Muscle layer of duodenum (tissue), 2 donors: ENCODE measurements around the gene RSU1.

Experiments
- H3K27ac ChIP-seq: one replicate; pipeline ENCODE4 v1.7.0; 2013; ENCODE audit warnings: mild to moderate bottlenecking, low read length
- H3K27me3 ChIP-seq: one replicate; pipeline ENCODE4 v1.7.0; 2013; ENCODE audit warnings: low read depth, mild to moderate bottlenecking, control low read depth, low read length
- H3K36me3 ChIP-seq, 2 donors: one replicate each; pipeline ENCODE4 v1.7.0; 2013; ENCODE audit warnings: low read length in 2 of 2, control low read depth in 1 of 2, mild to moderate bottlenecking in 1 of 2; ENCODE audit not compliant: insufficient read depth in 2 of 2, control insufficient read depth in 1 of 2
- H3K4me1 ChIP-seq, 2 donors: one replicate each; pipeline ENCODE4 v1.7.0; 2013; ENCODE audit warnings: low read length in 2 of 2, mild to moderate bottlenecking in 2 of 2, control low read depth in 1 of 2, moderate library complexity in 1 of 2; ENCODE audit not compliant: insufficient read depth in 2 of 2, control insufficient read depth in 1 of 2
- H3K4me3 ChIP-seq, 2 donors: one replicate each; pipeline ENCODE4 v1.7.0; 2013; ENCODE audit warnings: low read length in 2 of 2, low read depth in 1 of 2, mild to moderate bottlenecking in 1 of 2
- H3K9me3 ChIP-seq, 2 donors: one replicate each; pipeline ENCODE4 v1.7.0; 2013; ENCODE audit warnings: low read length in 2 of 2, control low read depth in 1 of 2, mild to moderate bottlenecking in 1 of 2; ENCODE audit not compliant: control insufficient read depth in 1 of 2
- donor health status: healthy.

RSU1 gene

GRCh38 chr10:16698461-16698860 lies 118.8 kb downstream of the RSU1 start:
- H3K4me1 ChIP-seq, result no peaks in the 10 kb centered on the region
- H3K27ac ChIP-seq, result no peak overlapping the region
- H3K36me3 ChIP-seq, result peaks cover 0 to 3% of the 10 kb centered on the region in 2 donors
- no peaks in the 10 kb centered on the region for H3K27me3 ChIP-seq
- no peak overlapping the region for H3K4me3 ChIP-seq
- no peaks in the 10 kb centered on the region for H3K9me3 ChIP-seq

- no peak overlapping the region for H3K4me3 ChIP-seq
- H3K36me3 ChIP-seq, result peaks cover 3 to 5% of the 10 kb centered on the region in 2 donors
Measured at GRCh38 chr10:16690417-16690816, 126.8 kb downstream of the RSU1 start.

GRCh38 chr10:16689696-16690095 lies 127.5 kb downstream of the RSU1 start:
- no peak overlapping the region for H3K4me3 ChIP-seq
- H3K27me3 ChIP-seq, result no peaks in the 10 kb centered on the region
- H3K4me1 ChIP-seq, result no peaks in the 10 kb centered on the region
- H3K9me3 ChIP-seq, result no peaks in the 10 kb centered on the region
- no peak overlapping the region for H3K27ac ChIP-seq
- peaks cover 3 to 5% of the 10 kb centered on the region in 2 donors for H3K36me3 ChIP-seq

More at GRCh38 chr10:16690417-16690816, 126.8 kb downstream of the RSU1 start:
- Histone ChIP-seq H3K4me1 (no peaks in the 10 kb centered on the region), H3K27me3 (no peaks in the 10 kb centered on the region), H3K27ac (no peak overlapping the region), H3K9me3 (no peaks in the 10 kb centered on the region)

GRCh38 chr10:16689227-16689626 lies 128.0 kb downstream of the RSU1 start:
- no peak overlapping the region for H3K27ac ChIP-seq
- no peak overlapping the region for H3K4me3 ChIP-seq
- H3K27me3 ChIP-seq, result no peaks in the 10 kb centered on the region
- H3K4me1 ChIP-seq, result no peaks in the 10 kb centered on the region
- H3K36me3 ChIP-seq, result peaks cover 0 to 5% of the 10 kb centered on the region in 2 donors
- no peaks in the 10 kb centered on the region for H3K9me3 ChIP-seq

GRCh38 chr10:16686054-16686902 lies 130.9 kb downstream of the RSU1 start:
- no peak overlapping the region for H3K4me3 ChIP-seq
- no peaks in the 10 kb centered on the region for H3K4me1 ChIP-seq
- H3K36me3 ChIP-seq, result no peaks in the 10 kb centered on the region
- no peaks in the 10 kb centered on the region for H3K9me3 ChIP-seq
- H3K27ac ChIP-seq, result no peak overlapping the region
- H3K27me3 ChIP-seq, result no peaks in the 10 kb centered on the region

GRCh38 chr10:16685551-16685950 lies 131.7 kb downstream of the RSU1 start:
- no peaks in the 10 kb centered on the region for H3K27me3 ChIP-seq
- no peak overlapping the region for H3K4me3 ChIP-seq
- no peaks in the 10 kb centered on the region for H3K4me1 ChIP-seq
- H3K9me3 ChIP-seq, result no peaks in the 10 kb centered on the region
- no peaks in the 10 kb centered on the region for H3K36me3 ChIP-seq
- H3K27ac ChIP-seq, result no peak overlapping the region

- Histone ChIP-seq H3K4me1 (no peaks in the 10 kb centered on the region), H3K4me3 (no peak overlapping the region), H3K27me3 (no peaks in the 10 kb centered on the region), H3K36me3 (no peaks in the 10 kb centered on the region), H3K9me3 (no peaks in the 10 kb centered on the region), H3K27ac (no peak overlapping the region)
Measured at GRCh38 chr10:16681521-16681920, 135.7 kb downstream of the RSU1 start.

- Histone ChIP-seq H3K9me3 (no peaks in the 10 kb centered on the region), H3K27me3 (no peaks in the 10 kb centered on the region), H3K36me3 (no peaks in the 10 kb centered on the region), H3K4me1 (no peaks in the 10 kb centered on the region), H3K4me3 (no peak overlapping the region), H3K27ac (no peak overlapping the region)
Measured at GRCh38 chr10:16679511-16679910, 137.7 kb downstream of the RSU1 start.

- no peak overlapping the region for H3K27ac ChIP-seq
Measured at GRCh38 chr10:16675334-16675733, 141.9 kb downstream of the RSU1 start.

GRCh38 chr10:16674147-16674703 lies 143.0 kb downstream of the RSU1 start:
- Histone ChIP-seq H3K36me3 (peaks cover 0 to 7% of the 10 kb centered on the region in 2 donors), H3K9me3 (no peaks in the 10 kb centered on the region), H3K4me3 (no peak overlapping the region), H3K27ac (no peak overlapping the region), H3K27me3 (no peaks in the 10 kb centered on the region), H3K4me1 (no peaks in the 10 kb centered on the region)

More at GRCh38 chr10:16675334-16675733, 141.9 kb downstream of the RSU1 start:
- no peaks in the 10 kb centered on the region for H3K4me1 ChIP-seq
- H3K27me3 ChIP-seq, result no peaks in the 10 kb centered on the region
- H3K36me3 ChIP-seq, result no peaks in the 10 kb centered on the region
- H3K4me3 ChIP-seq, result no peak overlapping the region
- no peaks in the 10 kb centered on the region for H3K9me3 ChIP-seq

- no peak overlapping the region for H3K27ac ChIP-seq
- no peaks in the 10 kb centered on the region for H3K27me3 ChIP-seq
Measured at GRCh38 chr10:16673443-16673842, 143.8 kb downstream of the RSU1 start.

More at GRCh38 chr10:16673443-16673842, 143.8 kb downstream of the RSU1 start:
- Histone ChIP-seq H3K36me3 (peaks cover 0 to 7% of the 10 kb centered on the region in 2 donors), H3K9me3 (no peaks in the 10 kb centered on the region), H3K4me1 (no peaks in the 10 kb centered on the region), H3K4me3 (no peak overlapping the region)
